ENCODE data around the gene GPN1. TPM values are rescaled to one million over a fixed set of nuclear protein-coding genes. Genes with fewer than 3 reads are reported as not detected.

GPN1 gene
- polyA plus RNA-seq, 2 of the 4 experiments (the other 2 are of a cell fraction) = 59.8 to 98.9 TPM

GRCh38 chr2:27687232-27687631 lies 58.4 kb downstream of the GPN1 start:
- TF ChIP-seq GATA3 (IDR thresholded peaks at IDR 0.05; ENCODE audit: borderline replicate concordance) (no peak), ESRRA (IDR thresholded peaks at IDR 0.05; ENCODE audit: borderline replicate concordance, low read length) (no peak), CBX8 (IDR thresholded peaks at IDR 0.05) (no peak), TFCP2L1 (CRISPR knock-in tag; IDR thresholded peaks at IDR 0.05) (no peak), HOXB5 (CRISPR knock-in tag; IDR thresholded peaks at IDR 0.05) (no peak)
- ChIA-PET CTCF (interaction anchor here (5.4 kb wide), 1 partner anchor 17 kb away, joined by 45 read pairs; no protein-coding TSS in a partner anchor), POLR2A (no interaction called here)
- Histone ChIP-seq H3K9me3 (no peaks in the 10 kb centered on the region), H3K4me3 (no peak overlapping the region), H3K27ac (no peak overlapping the region), H3K4me2 (no peak overlapping the region), H3K4me1 (peaks cover 24% of the 10 kb centered on the region)
- ATAC-seq (no peak), FAIRE-seq (no peak), DNase-seq (ENCODE audit: low read depth in 1 of 2, low spot score in 1 of 2) (no peak)
- 95% methylated on average over 1 of the region's 1 CpG for WGBS (ENCODE audit: missing lambda C conversion rate)

- FAIRE-seq = no peak
- H3K4me1 ChIP-seq = peaks cover 6% of the 10 kb centered on the region; the same call in 2 of the 3 replicates
- no peak overlapping the region for H3K4me3 ChIP-seq
- no peak for DNase-seq (ENCODE audit: low read depth in 1 of 2, low spot score in 1 of 2)
- H3K27ac ChIP-seq = no peak overlapping the region
- 92% methylated on average over 2 of the region's 2 CpGs for WGBS (ENCODE audit: missing lambda C conversion rate)
- no peak for TF ChIP-seq ELK1 (IDR thresholded peaks at IDR 0.05; ENCODE audit: low read depth, low read length)
- TF ChIP-seq RAD21 (conservative IDR thresholded peaks at IDR 0.05 in 1 of 2, IDR thresholded peaks at IDR 0.05 in 1 of 2) = no peak
- TF ChIP-seq HES2 (IDR thresholded peaks at IDR 0.05) = no peak
- TF ChIP-seq MYC (IDR thresholded peaks at IDR 0.05; ENCODE audit: borderline replicate concordance, low read length) = no peak
- TF ChIP-seq RCOR1 (IDR thresholded peaks at IDR 0.05; ENCODE audit: low read depth, low read length) = no peak
- TF ChIP-seq FOSL2 (IDR thresholded peaks at IDR 0.05) = no peak
- TF ChIP-seq FOSL2 (CRISPR knock-in tag; IDR thresholded peaks at IDR 0.05) = no peak
- no peak for TF ChIP-seq HDAC2 (IDR thresholded peaks at IDR 0.05)
- no peak for TF ChIP-seq HOXB13 (CRISPR knock-in tag; IDR thresholded peaks at IDR 0.05; ENCODE audit: low read depth)
- no peak for TF ChIP-seq HOXA7 (CRISPR knock-in tag; IDR thresholded peaks at IDR 0.05)
- no peak for TF ChIP-seq CEBPB (IDR thresholded peaks at IDR 0.05)
- no peak for TF ChIP-seq FOSB (CRISPR knock-in tag; IDR thresholded peaks at IDR 0.05)
- TF ChIP-seq NFE2L2 (conservative IDR thresholded peaks at IDR 0.05; ENCODE audit: low read length) = no peak
- no peak for TF ChIP-seq NR3C1 (IDR thresholded peaks at IDR 0.05)
- no peak for TF ChIP-seq JUN (IDR thresholded peaks at IDR 0.05)
- TF ChIP-seq RARB (CRISPR knock-in tag; IDR thresholded peaks at IDR 0.05) = no peak
- TF ChIP-seq KDM5A (IDR thresholded peaks at IDR 0.05) = no peak
- TF ChIP-seq BHLHE40 (IDR thresholded peaks at IDR 0.05; ENCODE audit: low read depth, low read length) = no peak
- no peak for TF ChIP-seq ZSCAN20 (CRISPR knock-in tag; IDR thresholded peaks at IDR 0.05)
- TF ChIP-seq PBX3 (IDR thresholded peaks at IDR 0.05) = no peak
- TF ChIP-seq POLR2AphosphoS2 (conservative IDR thresholded peaks at IDR 0.05; ENCODE audit: low read length) = no peak
- H3K9me3 ChIP-seq = no peaks in the 10 kb centered on the region
- POLR2A ChIA-PET = no interaction called here
- ATAC-seq = no peak
- H3K4me2 ChIP-seq = no peak overlapping the region
- CTCF ChIA-PET = interaction anchor here (0.7 to 6.9 kb wide), 5 partner anchors 7 to 763 kb away, joined by 3 to 53 read pairs (median 7); no protein-coding TSS in a partner anchor
These were observed 60.6 kb downstream of the GPN1 start for GRCh38 chr2:27689424-27689823.

GRCh38 chr2:27690052-27690451 lies 61.2 kb downstream of the GPN1 start:
- no peak overlapping the region for H3K4me3 ChIP-seq
- peaks cover 6% of the 10 kb centered on the region; the same call in 2 of the 3 replicates for H3K4me1 ChIP-seq
- H3K9me3 ChIP-seq = no peaks in the 10 kb centered on the region
- TF ChIP-seq FOSB (CRISPR knock-in tag; IDR thresholded peaks at IDR 0.05) (no peak), MAX (IDR thresholded peaks at IDR 0.05) (no peak), HEYL (CRISPR knock-in tag; IDR thresholded peaks at IDR 0.05) (no peak), SMC3 (IDR thresholded peaks at IDR 0.05) (no peak), EP300 (IDR thresholded peaks at IDR 0.05) (no peak), EHF (CRISPR knock-in tag; IDR thresholded peaks at IDR 0.05) (no peak), FOXS1 (CRISPR knock-in tag; IDR thresholded peaks at IDR 0.05) (no peak), KDM5A (IDR thresholded peaks at IDR 0.05) (no peak), NFE2L2 (conservative IDR thresholded peaks at IDR 0.05; ENCODE audit: low read length) (no peak), ESRRA (IDR thresholded peaks at IDR 0.05; ENCODE audit: borderline replicate concordance, low read length) (no peak), FOSL2 (IDR thresholded peaks at IDR 0.05) (no peak), FOSL2 (CRISPR knock-in tag; IDR thresholded peaks at IDR 0.05) (no peak), HDAC2 (IDR thresholded peaks at IDR 0.05) (no peak), RARB (CRISPR knock-in tag; IDR thresholded peaks at IDR 0.05) (no peak), SREBF2 (IDR thresholded peaks at IDR 0.05) (no peak), JUN (IDR thresholded peaks at IDR 0.05) (no peak), HOXB5 (CRISPR knock-in tag; IDR thresholded peaks at IDR 0.05) (no peak)
- no peak for DNase-seq (ENCODE audit: low read depth in 1 of 2, low spot score in 1 of 2)
- ChIA-PET POLR2A (interaction anchor here (0.6 kb wide), 1 partner anchor 893 kb away, joined by 3 read pairs; no protein-coding TSS in a partner anchor), CTCF (interaction anchor here (0.7 to 6.9 kb wide), 5 partner anchors 8 to 763 kb away, joined by 3 to 53 read pairs (median 7); no protein-coding TSS in a partner anchor)
- H3K27ac ChIP-seq = no peak overlapping the region
- no peak for FAIRE-seq
- ATAC-seq = no peak
- no peak overlapping the region for H3K4me2 ChIP-seq

Measured in A549 (cell line).